ENCODE measurements around the gene GALNT6. TPM values are rescaled to one million over a fixed set of nuclear protein-coding genes. Genes with fewer than 3 reads are reported as not detected.

The GALNT6 gene
- total RNA-seq, 1 experiment from 2014 or later = 6.5 TPM

DNA sequence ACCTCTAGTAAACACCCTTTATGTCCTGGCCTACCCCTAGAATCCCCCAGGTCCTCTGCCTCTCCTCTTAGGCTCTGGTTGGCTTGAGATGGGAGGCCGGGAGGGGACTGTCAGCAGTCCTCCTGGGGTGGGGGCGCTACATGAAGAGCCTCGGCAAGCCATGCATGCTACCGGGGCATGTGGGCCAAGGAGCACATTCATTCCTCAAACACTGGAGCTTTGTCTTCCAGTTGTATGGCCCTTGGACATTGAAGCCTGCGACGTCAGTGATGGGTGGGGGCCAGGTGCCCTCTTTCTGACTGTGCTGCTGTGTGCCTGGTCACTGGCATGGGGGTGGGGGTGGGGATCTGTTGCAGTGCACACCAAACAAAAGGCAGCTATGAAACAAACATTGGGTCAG, 28.9 kb downstream of the GALNT6 start:
- no peak for ATAC-seq
- no peak for DNase-seq (ENCODE audit: low read depth, low spot score)
- ChIA-PET POLR2A (no interaction called here), CTCF (interaction anchor here (0.7 kb wide), 1 partner anchor 93 kb away, joined by 3 read pairs; no protein-coding TSS in a partner anchor)
- H3K4me3 ChIP-seq (ENCODE audit: low read depth in 2 of 2, low read length in 2 of 2) = no peak overlapping the region
- no TSS peak for BruUV-seq (replicated peaks)
- H3K9me3 ChIP-seq (ENCODE audit: control insufficient read depth, insufficient read depth, low read depth, low read length) = no peaks in the 10 kb centered on the region
- TF ChIP-seq, protein P1, sequence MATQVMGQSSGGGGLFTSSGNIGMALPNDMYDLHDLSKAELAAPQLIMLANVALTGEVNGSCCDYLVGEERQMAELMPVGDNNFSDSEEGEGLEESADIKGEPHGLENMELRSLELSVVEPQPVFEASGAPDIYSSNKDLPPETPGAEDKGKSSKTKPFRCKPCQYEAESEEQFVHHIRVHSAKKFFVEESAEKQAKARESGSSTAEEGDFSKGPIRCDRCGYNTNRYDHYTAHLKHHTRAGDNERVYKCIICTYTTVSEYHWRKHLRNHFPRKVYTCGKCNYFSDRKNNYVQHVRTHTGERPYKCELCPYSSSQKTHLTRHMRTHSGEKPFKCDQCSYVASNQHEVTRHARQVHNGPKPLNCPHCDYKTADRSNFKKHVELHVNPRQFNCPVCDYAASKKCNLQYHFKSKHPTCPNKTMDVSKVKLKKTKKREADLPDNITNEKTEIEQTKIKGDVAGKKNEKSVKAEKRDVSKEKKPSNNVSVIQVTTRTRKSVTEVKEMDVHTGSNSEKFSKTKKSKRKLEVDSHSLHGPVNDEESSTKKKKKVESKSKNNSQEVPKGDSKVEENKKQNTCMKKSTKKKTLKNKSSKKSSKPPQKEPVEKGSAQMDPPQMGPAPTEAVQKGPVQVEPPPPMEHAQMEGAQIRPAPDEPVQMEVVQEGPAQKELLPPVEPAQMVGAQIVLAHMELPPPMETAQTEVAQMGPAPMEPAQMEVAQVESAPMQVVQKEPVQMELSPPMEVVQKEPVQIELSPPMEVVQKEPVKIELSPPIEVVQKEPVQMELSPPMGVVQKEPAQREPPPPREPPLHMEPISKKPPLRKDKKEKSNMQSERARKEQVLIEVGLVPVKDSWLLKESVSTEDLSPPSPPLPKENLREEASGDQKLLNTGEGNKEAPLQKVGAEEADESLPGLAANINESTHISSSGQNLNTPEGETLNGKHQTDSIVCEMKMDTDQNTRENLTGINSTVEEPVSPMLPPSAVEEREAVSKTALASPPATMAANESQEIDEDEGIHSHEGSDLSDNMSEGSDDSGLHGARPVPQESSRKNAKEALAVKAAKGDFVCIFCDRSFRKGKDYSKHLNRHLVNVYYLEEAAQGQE (IDR thresholded peaks at IDR 0.05; ENCODE audit: insufficient read depth in 1 of 2, low read depth in 2 of 2, low read length in 1 of 2) = no peak
- TF ChIP-seq SIN3A (IDR thresholded peaks at IDR 0.05; ENCODE audit: borderline replicate concordance, insufficient read depth, low read depth, low read length) = no peak
- TF ChIP-seq POLR2AphosphoS5 (IDR thresholded peaks at IDR 0.05; ENCODE audit: low read depth, low read length) = no peak
- TF ChIP-seq TCF7L2 (IDR thresholded peaks at IDR 0.05; ENCODE audit: low read depth, low read length) = no peak
- TF ChIP-seq, protein P2, sequence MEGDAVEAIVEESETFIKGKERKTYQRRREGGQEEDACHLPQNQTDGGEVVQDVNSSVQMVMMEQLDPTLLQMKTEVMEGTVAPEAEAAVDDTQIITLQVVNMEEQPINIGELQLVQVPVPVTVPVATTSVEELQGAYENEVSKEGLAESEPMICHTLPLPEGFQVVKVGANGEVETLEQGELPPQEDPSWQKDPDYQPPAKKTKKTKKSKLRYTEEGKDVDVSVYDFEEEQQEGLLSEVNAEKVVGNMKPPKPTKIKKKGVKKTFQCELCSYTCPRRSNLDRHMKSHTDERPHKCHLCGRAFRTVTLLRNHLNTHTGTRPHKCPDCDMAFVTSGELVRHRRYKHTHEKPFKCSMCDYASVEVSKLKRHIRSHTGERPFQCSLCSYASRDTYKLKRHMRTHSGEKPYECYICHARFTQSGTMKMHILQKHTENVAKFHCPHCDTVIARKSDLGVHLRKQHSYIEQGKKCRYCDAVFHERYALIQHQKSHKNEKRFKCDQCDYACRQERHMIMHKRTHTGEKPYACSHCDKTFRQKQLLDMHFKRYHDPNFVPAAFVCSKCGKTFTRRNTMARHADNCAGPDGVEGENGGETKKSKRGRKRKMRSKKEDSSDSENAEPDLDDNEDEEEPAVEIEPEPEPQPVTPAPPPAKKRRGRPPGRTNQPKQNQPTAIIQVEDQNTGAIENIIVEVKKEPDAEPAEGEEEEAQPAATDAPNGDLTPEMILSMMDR (IDR thresholded peaks at IDR 0.05) = no peak
- no peaks in the 10 kb centered on the region for H3K36me3 ChIP-seq (ENCODE audit: control insufficient read depth, insufficient read depth, low read length)
- in situ Hi-C loops (cut with HindIII; ENCODE audit: low pct_unique_long_range_greater_than_20kb, low sequenced_read_pairs) (no loop called here), intact Hi-C loops (cut with micrococcal nuclease; ENCODE audit: unreplicated experiment) (no loop called here)
- H3K4me1 ChIP-seq (ENCODE audit: control insufficient read depth, insufficient read depth, low read length) = no peaks in the 10 kb centered on the region
- no peaks in the 10 kb centered on the region for H3K27me3 ChIP-seq (ENCODE audit: control insufficient read depth, insufficient read depth, low read length)
- H3K27ac ChIP-seq (ENCODE audit: low read length) = no peak overlapping the region

- TF ChIP-seq, protein P2 (IDR thresholded peaks at IDR 0.05) = no peak
- TF ChIP-seq, protein P1 (IDR thresholded peaks at IDR 0.05; ENCODE audit: insufficient read depth in 1 of 2, low read depth in 2 of 2, low read length in 1 of 2) = no peak
- TF ChIP-seq POLR2AphosphoS5 (IDR thresholded peaks at IDR 0.05; ENCODE audit: low read depth, low read length) = no peak
- TF ChIP-seq SIN3A (IDR thresholded peaks at IDR 0.05; ENCODE audit: borderline replicate concordance, insufficient read depth, low read depth, low read length) = no peak
- TF ChIP-seq TCF7L2 (IDR thresholded peaks at IDR 0.05; ENCODE audit: low read depth, low read length) = no peak
- DNase-seq (ENCODE audit: low read depth, low spot score) (no peak), ATAC-seq (no peak)
- intact Hi-C loops (cut with micrococcal nuclease; ENCODE audit: unreplicated experiment) = no loop called here
- Histone ChIP-seq H3K36me3 (ENCODE audit: control insufficient read depth, insufficient read depth, low read length) (no peaks in the 10 kb centered on the region), H3K9me3 (ENCODE audit: control insufficient read depth, insufficient read depth, low read depth, low read length) (no peaks in the 10 kb centered on the region), H3K4me3 (ENCODE audit: low read depth in 2 of 2, low read length in 2 of 2) (no peak overlapping the region), H3K4me1 (ENCODE audit: control insufficient read depth, insufficient read depth, low read length) (no peaks in the 10 kb centered on the region), H3K27ac (ENCODE audit: low read length) (no peak overlapping the region), H3K27me3 (ENCODE audit: control insufficient read depth, insufficient read depth, low read length) (no peaks in the 10 kb centered on the region)
- in situ Hi-C loops (cut with HindIII; ENCODE audit: low pct_unique_long_range_greater_than_20kb, low sequenced_read_pairs) = no loop called here
- POLR2A ChIA-PET = no interaction called here
- no TSS peak for BruUV-seq (replicated peaks)
- CTCF ChIA-PET = interaction anchor here (0.6 to 0.8 kb wide), 3 partner anchors 21 to 168 kb away, joined by 3 to 4 read pairs (median 3); no protein-coding TSS in a partner anchor
Measured at GRCh38 chr12:51361161-51362016, 29.8 kb downstream of the GALNT6 start.

All from Panc1 (cell line).